GM15510 (cell line): ENCODE measurements around the gene GLB1L3.

Experiments
- POLR2A ChIP-seq: IDR thresholded peaks from 3 replicates; pipeline ENCODE4 v1.6.1; 2011; ENCODE audit warnings: borderline replicate concordance; ENCODE audit not compliant: insufficient read length; ENCODE audit errors: extremely low read depth

Gene GLB1L3

DNA sequence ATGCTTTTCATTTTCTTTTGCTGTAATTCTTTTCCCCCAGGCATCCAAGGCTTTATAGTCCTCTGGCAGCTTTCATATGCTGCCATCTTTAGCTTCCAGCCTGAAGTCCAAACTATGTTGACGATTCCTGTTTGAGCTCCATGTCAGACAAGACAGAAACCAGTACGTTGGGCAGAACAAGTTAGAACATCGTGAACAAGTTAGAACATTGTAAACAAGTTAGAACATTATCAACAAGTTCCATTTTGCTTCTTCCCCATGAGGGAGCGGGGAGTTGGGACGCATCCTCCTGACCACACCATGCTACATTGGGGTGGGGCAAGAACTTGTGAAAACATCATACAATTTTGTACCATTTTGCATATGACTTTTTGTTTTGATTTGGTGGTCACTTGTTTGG lies 79.5 kb downstream of the GLB1L3 start:
- no peak for TF ChIP-seq POLR2A

DNA sequence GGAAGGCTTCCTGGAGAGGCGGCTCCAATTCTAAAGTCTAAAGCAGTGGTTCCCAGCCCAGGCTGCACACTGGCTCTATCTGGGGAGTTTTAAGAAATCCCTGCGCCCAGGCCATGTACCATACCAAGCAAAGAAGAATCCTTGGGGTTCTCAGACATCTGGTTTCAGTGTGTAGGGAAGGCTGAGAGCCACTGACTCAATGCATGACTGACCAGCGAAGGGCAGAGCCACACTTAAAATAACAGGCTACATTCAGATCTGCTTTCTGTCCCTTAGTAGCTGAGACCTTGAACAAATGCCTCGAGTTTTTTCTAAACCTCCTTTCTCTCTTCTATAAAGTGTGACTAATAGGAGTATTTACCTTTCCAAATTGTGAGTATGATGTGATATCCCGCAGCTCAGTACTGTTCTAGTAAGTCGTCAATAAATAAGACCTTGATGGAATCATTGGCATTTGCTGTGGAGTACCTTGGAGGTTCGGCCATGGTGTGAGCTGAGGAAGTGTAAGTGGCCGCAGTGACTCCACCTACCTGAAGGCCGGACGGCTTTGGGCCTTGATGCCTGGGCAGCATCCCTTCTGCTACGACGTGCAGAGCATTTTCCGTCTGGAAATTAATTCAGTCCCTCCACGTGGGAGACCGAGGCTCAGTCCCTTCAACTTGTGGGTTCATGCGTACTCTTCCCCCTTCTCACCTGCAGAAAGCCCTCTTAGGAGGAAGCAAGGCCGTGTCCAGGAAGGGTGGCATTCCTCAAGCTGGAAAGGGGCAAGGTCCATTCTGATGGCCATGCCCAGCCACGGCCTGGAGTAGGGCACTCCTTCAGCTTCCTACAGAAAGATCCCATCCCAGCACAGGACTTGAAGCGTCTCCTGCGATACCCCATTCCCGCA lies 80.7 kb downstream of the GLB1L3 start:
- TF ChIP-seq POLR2A, result no peak

- no peak for TF ChIP-seq POLR2A
These were observed 81.3 kb downstream of the GLB1L3 start for GRCh38 chr11:134357545-134357839.

GRCh38 chr11:134358165-134358855 lies 82.1 kb downstream of the GLB1L3 start:
- no peak for TF ChIP-seq POLR2A

- TF ChIP-seq POLR2A, result no peak
These were observed 82.8 kb downstream of the GLB1L3 start for GRCh38 chr11:134358856-134359490.

DNA sequence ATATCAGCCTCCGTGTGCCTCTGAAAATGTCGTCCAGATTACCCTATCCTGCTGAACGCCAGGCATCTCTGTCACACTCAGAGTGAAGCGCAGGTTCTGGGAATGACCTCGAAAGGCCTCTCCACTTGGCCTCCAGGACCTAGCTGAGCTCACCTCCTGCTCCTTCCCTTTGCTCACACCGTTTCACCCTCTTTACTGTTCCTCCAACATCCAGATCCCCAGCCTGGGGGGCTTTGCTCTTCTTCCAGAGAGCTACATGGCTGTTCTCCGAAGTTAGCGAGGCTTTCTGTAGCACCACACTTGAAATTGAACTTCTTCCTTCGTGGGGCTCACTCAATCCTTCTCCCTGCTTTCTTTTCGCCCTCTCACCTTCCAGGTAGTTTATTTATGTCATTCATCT lies 83.5 kb downstream of the GLB1L3 start:
- no peak for TF ChIP-seq POLR2A

GRCh38 chr11:134360050-134360835 lies 84.1 kb downstream of the GLB1L3 start:
- no peak for TF ChIP-seq POLR2A

DNA sequence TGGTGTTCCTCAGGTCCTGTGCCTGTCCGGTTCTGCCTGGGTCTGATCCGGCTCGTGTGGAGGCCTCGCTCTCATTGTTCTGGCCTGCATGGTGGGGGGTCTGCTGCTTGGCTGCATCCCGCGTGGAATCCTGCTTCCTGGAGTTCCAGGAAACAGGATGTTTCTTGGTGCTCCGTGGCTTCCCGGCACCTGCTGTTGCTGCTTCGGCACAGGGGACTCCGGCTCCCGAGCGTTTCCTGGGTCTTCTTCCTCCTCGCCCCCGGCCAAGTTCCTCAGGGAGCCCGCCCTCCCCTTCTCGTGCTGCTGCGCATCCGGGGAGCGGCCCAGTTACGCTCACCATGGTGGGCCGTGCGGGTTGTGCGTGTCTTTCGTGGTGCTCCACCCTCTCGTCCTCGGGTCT lies 85.5 kb downstream of the GLB1L3 start:
- TF ChIP-seq POLR2A, result no peak

GRCh38 chr11:134362192-134362901 lies 86.2 kb downstream of the GLB1L3 start:
- TF ChIP-seq POLR2A, result no peak

GRCh38 chr11:134363161-134363560 lies 87.0 kb downstream of the GLB1L3 start:
- TF ChIP-seq POLR2A, result no peak

DNA sequence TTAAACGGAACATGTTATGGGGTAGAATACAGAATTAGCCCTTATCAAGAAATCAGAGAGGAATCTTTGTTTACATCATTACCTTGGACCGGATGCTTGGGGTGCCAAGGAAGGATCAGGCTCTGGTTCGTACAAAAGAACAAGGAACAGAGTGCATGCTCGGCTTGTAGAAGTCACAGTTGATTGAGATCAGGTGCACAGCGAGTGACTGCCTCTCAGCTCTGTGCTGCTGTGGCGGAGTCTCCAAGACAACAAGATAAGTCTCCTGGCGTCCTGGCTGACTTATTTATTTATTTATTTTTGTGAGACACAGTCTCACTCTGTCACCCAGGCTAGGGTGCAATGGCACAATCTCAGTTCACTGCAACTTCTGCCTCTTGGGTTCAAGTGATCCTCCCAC lies 87.4 kb downstream of the GLB1L3 start:
- TF ChIP-seq POLR2A, result no peak

DNA sequence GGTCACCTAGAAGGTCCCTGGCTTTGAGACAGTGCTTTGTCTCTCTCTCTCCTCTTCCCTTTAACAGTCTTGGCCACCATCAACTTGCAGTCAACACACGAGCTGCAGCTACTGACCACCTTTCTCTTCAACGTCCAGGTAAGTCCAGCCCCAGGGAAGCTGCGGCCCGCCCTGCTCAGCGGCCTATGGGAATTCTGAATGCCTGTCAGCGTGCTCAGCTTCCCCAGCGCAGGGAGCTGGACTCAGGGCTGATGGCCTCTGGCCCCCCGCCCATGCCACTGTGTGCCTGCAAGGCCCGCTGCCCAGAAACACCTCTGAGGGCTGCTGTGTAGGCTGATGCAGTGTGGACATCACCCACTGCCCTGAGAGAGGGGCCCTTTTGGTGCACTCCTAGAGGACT lies 88.1 kb downstream of the GLB1L3 start:
- no peak for TF ChIP-seq POLR2A

DNA sequence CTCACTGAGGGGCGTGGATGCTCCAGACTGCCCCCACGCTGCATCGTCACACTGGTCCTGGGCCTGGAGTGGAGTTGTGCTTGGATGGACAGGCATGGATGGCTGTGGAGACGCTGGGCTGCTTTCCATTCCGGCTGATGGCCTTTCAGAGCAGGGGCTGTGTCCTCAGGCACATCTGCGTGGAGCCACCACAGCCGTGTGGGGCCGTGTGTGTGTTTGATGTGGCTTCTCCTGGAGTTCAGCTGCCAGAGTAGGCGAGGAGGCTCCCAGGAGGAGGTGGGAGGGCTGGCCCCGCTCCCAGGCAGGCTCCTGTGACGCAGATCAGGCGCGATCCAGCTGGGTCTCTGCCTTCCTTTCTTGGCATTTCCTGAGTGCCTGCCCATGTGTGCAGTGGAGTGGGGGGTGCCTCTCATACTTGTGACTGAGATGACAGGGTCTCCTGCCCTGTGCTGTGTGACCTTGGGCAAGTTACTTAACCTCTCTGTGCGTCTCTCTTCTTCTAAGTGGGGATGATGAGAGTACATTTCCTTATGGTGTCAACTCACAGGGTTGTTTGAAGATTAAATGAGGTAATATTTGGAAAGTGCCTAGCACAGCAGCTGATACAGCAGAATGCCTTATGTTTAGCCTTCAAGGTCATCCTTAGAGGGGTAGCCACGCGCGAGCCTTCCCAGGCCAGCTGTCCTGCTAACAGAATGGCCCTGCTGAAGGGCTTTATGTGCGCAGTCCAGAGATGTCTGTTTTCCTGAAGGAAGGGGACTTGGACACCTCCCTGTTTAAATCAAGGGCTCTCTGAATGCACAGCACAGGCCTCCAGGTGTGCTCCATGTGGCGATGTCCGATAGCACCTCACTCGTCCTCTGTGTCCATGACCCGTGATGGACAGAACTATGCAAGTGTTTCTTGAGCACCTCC lies 89.1 kb downstream of the GLB1L3 start:
- no peak for TF ChIP-seq POLR2A
